ENCODE results near the gene VWA3B. TPM values are rescaled to one million over a fixed set of nuclear protein-coding genes. Genes with fewer than 3 reads are reported as not detected.

Gene VWA3B, protein sequence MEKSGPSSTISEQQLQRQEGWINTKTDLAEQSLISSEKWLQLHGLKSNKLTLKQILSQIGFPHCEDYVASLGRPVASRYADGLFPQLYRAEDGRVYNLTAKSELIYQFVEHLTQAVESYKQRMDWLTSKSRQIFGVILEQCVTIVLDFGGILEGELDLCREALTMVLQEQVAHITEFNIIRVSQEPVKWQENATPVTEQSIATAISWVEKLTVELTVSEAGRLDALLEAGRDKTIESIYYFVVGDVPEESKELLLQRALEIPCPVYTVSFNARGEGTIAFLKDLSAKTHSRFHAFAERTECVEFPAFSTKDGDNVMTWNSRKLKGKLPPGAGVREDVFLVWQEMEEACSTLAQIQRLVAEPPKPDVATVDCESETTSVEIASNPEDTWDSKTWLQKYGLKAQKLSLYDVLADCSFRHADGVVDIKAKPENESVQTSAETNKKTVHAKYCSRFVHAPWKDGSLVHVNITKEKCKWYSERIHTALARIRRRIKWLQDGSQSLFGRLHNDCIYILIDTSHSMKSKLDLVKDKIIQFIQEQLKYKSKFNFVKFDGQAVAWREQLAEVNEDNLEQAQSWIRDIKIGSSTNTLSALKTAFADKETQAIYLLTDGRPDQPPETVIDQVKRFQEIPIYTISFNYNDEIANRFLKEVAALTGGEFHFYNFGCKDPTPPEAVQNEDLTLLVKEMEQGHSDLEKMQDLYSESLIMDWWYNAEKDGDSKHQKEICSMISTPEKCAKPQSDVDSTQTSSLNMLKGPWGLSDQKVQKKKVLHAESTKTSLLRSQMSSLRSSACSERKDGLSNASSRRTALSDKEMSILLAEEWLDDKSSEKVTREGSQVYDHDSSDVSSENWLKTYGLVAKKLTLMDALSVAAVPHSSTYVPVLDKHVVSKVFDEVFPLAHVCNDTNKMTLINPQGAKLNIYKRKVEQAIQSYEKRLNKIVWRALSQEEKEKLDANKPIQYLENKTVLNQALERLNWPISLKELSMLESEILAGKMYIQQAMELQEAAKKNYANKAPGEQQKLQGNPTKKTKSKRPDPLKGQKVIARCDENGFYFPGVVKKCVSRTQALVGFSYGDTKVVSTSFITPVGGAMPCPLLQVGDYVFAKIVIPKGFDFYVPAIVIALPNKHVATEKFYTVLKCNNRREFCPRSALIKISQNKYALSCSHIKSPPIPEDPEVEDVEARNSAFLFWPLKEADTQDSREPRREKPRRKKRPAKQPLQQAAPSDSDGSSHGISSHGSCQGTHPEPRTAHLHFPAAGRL (N-terminal part only)
- not detected in 2 replicates for total RNA-seq (2014; rRNA removed; shearing (Covaris generic))
- not detected in 2 replicates for polyA plus RNA-seq (2016; fragmentation: Nextera tagmentation; extraction: Ambion mirVana)

DNA sequence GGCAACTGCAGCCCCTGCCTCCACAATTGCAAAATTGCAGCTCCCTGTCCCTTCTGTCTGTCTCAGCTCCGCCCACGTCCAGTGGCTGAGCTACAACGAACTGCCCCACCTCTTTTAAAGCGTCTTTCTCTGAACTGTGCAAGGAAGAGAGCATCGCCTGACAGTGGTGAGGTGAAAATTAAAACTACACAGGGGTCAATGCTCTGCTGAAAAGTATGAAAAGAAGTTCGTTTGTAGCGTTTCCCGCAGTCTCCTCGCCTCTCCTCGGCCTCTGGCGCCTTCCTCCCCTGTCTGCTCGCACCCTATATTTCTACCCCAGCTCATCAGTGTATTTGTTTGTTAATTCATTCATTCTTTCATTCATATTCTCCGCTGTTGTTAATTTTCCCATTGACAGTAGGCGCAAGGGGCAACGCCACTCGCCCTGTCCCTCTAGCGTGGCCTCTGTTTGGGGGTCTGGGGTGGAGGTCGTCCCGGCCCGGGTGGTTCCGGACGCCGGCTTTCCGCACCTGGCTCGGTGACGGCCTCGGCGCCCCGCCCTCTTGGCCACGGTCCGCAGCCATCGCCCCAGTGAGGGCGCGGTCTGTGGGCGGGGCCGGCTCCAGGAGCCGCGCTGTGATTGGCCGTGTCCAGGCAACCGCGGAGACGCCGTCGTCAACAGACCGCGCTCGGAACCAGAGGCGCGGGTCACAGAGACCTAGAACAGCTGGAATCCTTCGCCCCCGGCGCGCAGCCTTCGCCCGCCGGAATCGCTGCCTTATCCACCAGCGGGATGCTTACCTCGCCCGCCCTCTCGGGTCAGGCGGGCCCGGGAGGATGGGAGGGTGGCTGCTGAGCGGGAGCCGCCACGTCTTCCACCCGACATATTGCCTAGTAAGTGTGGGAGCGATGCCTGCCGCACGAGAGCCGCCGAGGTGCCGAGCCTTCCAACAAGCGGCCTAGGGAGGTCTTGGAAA is at the start of gene VWA3B:
Gene VWA3B (plus strand): TSS at position 677 of the 956 bp plus-strand sequence. CDS start 5,926 bp downstream, outside the sequence.
- WGBS, 2 experiments (ENCODE audit: low coverage in 1 of 2, low lambda C conversion rate in 2 of 2, missing lambda C conversion rate in 2 of 2), result 1 to 2% methylated on average over 49 to 74 of the region's 74 CpGs
- no peaks in the 10 kb centered on the region for H3K36me3 ChIP-seq (ENCODE audit: low read depth)

DNA sequence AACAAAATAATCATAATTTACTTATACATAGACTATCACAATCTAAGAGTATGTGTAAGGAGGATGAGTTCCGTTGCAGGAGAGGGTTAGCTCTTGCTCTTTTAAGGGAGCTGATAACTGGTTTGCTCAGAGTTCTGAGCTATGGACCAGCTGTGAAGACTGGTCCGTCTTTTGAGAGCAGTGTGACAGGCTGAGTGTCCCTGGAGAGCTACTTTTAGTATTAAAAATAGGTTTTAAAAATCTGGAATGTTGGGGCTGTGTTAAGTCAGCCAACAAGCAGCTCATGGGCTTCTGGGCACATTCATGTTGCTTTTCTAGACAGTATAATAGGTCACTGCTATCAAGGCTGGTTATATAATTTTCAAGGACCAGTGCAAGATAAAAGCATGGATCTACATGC is 49.8 kb upstream of the VWA3B start:
- TF ChIP-seq EZH2phosphoT487 (IDR thresholded peaks at IDR 0.05; ENCODE audit: insufficient read depth, low read depth) (no peak), EZH2 (IDR thresholded peaks at IDR 0.05; ENCODE audit: insufficient read depth, poor library complexity, severe bottlenecking) (no peak)
- 3 to 4% methylated on average over 2 of the region's 2 CpGs for WGBS, 2 experiments (ENCODE audit: low coverage in 1 of 2, low lambda C conversion rate in 2 of 2, missing lambda C conversion rate in 2 of 2)
- no peak overlapping the region for H3K9ac ChIP-seq
- no peaks in the 10 kb centered on the region for H3K9me2 ChIP-seq (ENCODE audit: insufficient read depth)
- H3K79me2 ChIP-seq (ENCODE audit: insufficient read depth), result no peaks in the 10 kb centered on the region
- no peaks in the 10 kb centered on the region for H3K9me3 ChIP-seq (ENCODE audit: low read depth)
- in situ Hi-C loops (cut with MboI), result no loop called here
- H3F3A ChIP-seq (ENCODE audit: insufficient read depth), result no peaks in the 10 kb centered on the region
- no peak for DNase-seq
- no peak overlapping the region for H3K4me2 ChIP-seq (ENCODE audit: unreplicated experiment)
- H3K4me1 ChIP-seq (ENCODE audit: insufficient read depth), result no peaks in the 10 kb centered on the region
- H3K27me3 ChIP-seq (replicated peaks; ENCODE audit: insufficient read depth), result peaks cover 9% of the 10 kb centered on the region; the same call in 1 of the 2 replicates
- H3K4me3 ChIP-seq, result no peak overlapping the region
- no peak overlapping the region for H2AFZ ChIP-seq
- no peaks in the 10 kb centered on the region for H4K20me1 ChIP-seq (ENCODE audit: insufficient read depth)
- H3K27ac ChIP-seq, result no peak overlapping the region
- H3K36me3 ChIP-seq (ENCODE audit: low read depth), result no peaks in the 10 kb centered on the region

More for the DNA sequence above, at the start of gene VWA3B:
- H2AFZ ChIP-seq, result peak within 1 kb of the TSS; percentile 79
- TF ChIP-seq EZH2 (IDR thresholded peaks at IDR 0.05; ENCODE audit: insufficient read depth, poor library complexity, severe bottlenecking), result no peak
- TF ChIP-seq EZH2phosphoT487 (IDR thresholded peaks at IDR 0.05; ENCODE audit: insufficient read depth, low read depth), result no peak
- DNase-seq, result peak; percentile 73
- H3K9me2 ChIP-seq (ENCODE audit: insufficient read depth), result no peaks in the 10 kb centered on the region
- no peak within 1 kb of the TSS for H3K27ac ChIP-seq
- no peaks in the 10 kb centered on the region for H3K9me3 ChIP-seq (ENCODE audit: low read depth)
- no peaks in the 10 kb centered on the region for H3K79me2 ChIP-seq (ENCODE audit: insufficient read depth)
- peak within 1 kb of the TSS; percentile 70 for H3K4me3 ChIP-seq
- no peaks in the 10 kb centered on the region for H4K20me1 ChIP-seq (ENCODE audit: insufficient read depth)
- H3K9ac ChIP-seq, result peak within 1 kb of the TSS; percentile 50
- H3K27me3 ChIP-seq (replicated peaks; ENCODE audit: insufficient read depth), result peaks cover 66% of the 10 kb centered on the region
- H3K4me1 ChIP-seq (ENCODE audit: insufficient read depth), result 0 out of 2 replicates have a peak, but pooled peaks cover 6% of the 10 kb centered on the region
- H3F3A ChIP-seq (ENCODE audit: insufficient read depth), result no peaks in the 10 kb centered on the region
- in situ Hi-C loops (cut with MboI), result no loop called here
- H3K4me2 ChIP-seq (ENCODE audit: unreplicated experiment), result peak within 1 kb of the TSS; percentile 95

DNA sequence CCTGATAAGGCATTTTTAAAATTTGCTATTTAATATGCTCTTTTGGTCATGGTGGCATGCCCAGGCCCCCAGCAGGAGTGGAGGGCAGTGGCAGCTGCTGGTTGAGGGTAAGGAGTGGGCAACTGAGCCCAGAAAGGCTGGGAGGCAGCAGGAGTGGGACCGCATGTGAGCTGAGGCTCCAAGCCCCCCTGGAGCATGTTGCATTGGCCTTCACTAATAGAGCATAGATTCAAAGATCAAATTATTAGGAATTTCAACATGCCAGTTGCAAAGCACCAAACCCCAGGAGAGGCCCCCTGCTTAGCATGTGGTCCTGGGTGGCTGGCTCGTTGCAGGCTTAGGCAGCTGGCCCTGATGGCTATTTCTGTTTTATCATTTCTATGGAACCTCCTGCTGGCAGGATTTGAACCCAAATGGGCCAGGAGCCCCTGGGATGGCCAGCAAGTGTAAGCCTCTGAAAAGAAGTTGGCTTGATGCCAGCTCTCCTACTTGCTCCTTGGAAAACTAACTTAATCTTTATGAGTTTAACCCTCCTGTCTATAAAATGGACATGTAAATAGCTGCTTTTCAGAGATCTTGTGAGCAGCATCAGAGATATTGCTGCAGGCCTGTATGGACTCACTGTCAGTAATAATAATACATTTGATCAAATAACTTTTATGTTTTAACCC is 49.2 kb upstream of the VWA3B start:
- no peak for DNase-seq
- H3K4me2 ChIP-seq (ENCODE audit: unreplicated experiment), result no peak overlapping the region
- no peak overlapping the region for H3K27ac ChIP-seq
- no peak overlapping the region for H2AFZ ChIP-seq
- no peak for TF ChIP-seq EZH2 (IDR thresholded peaks at IDR 0.05; ENCODE audit: insufficient read depth, poor library complexity, severe bottlenecking)
- TF ChIP-seq EZH2phosphoT487 (IDR thresholded peaks at IDR 0.05; ENCODE audit: insufficient read depth, low read depth), result no peak
- no peaks in the 10 kb centered on the region for H3K36me3 ChIP-seq (ENCODE audit: low read depth)
- no peaks in the 10 kb centered on the region for H3F3A ChIP-seq (ENCODE audit: insufficient read depth)
- H4K20me1 ChIP-seq (ENCODE audit: insufficient read depth), result no peaks in the 10 kb centered on the region
- no peak overlapping the region for H3K4me3 ChIP-seq
- in situ Hi-C loops (cut with MboI), result no loop called here
- H3K9ac ChIP-seq, result no peak overlapping the region
- no peaks in the 10 kb centered on the region for H3K4me1 ChIP-seq (ENCODE audit: insufficient read depth)
- H3K79me2 ChIP-seq (ENCODE audit: insufficient read depth), result no peaks in the 10 kb centered on the region
- no peaks in the 10 kb centered on the region for H3K9me2 ChIP-seq (ENCODE audit: insufficient read depth)
- 79 to 83% methylated on average over 2 of the region's 2 CpGs for WGBS, 2 experiments (ENCODE audit: low coverage in 1 of 2, low lambda C conversion rate in 2 of 2, missing lambda C conversion rate in 2 of 2)
- H3K27me3 ChIP-seq (replicated peaks; ENCODE audit: insufficient read depth), result peaks cover 9% of the 10 kb centered on the region
- no peaks in the 10 kb centered on the region for H3K9me3 ChIP-seq (ENCODE audit: low read depth)
